Fibroblast of lung (primary cell): ENCODE results near the gene CHURC1. TPM values are rescaled to one million over a fixed set of nuclear protein-coding genes. Genes with fewer than 3 reads are reported as not detected.

Source experiments
- DNase-seq, 2 donors: peaks; one replicate each; pipeline versions ENCODE4 v3.0.0 to v3.0.0-alpha.2; 2010; ENCODE audit warnings: low read depth in 2 of 2
- H2AFZ ChIP-seq: 2 replicates; pipeline ENCODE4 v1.5.1; 2012; ENCODE audit warnings: low read length, control low read depth, inconsistent platforms
- H3K27ac ChIP-seq: 2 replicates; pipeline ENCODE4 v1.5.1; 2011; ENCODE audit warnings: low read length, control low read depth; ENCODE audit not compliant: insufficient read depth
- H3K27me3 ChIP-seq: 2 replicates; pipeline ENCODE4 v1.5.1; 2011; ENCODE audit warnings: mild to moderate bottlenecking, low read length; ENCODE audit not compliant: control insufficient read depth, insufficient read depth
- H3K36me3 ChIP-seq: 2 replicates; pipeline ENCODE4 v1.5.1; 2011; ENCODE audit warnings: low read length; ENCODE audit not compliant: control insufficient read depth, insufficient read depth
- H3K4me1 ChIP-seq: 2 replicates; pipeline ENCODE4 v1.5.1; 2011; ENCODE audit warnings: low read length; ENCODE audit not compliant: control insufficient read depth, insufficient read depth; ENCODE audit errors: extremely low read depth
- H3K4me2 ChIP-seq: 2 replicates; pipeline ENCODE4 v1.5.1; 2011; ENCODE audit warnings: low read length, control low read depth; ENCODE audit not compliant: insufficient read depth; ENCODE audit errors: extremely low read depth
- H3K4me3 ChIP-seq, 4 experiments: fragments of 200-600 bp in 1 of 4; sonication (generic) in 1 of 4; replicated peaks in 1 of 4; 2 replicates each; pipeline ENCODE4 v1.5.1; 2011 to 2016; ENCODE audit warnings: low read length in 4 of 4, low read depth in 3 of 4, mild to moderate bottlenecking in 3 of 4, control low read depth in 2 of 4, inconsistent platforms in 1 of 4, mixed read lengths in 1 of 4; ENCODE audit not compliant: insufficient read depth in 1 of 4; ENCODE audit errors: control extremely low read depth in 1 of 4
- H3K79me2 ChIP-seq: 2 replicates; pipeline ENCODE4 v1.5.1; 2012; ENCODE audit warnings: mild to moderate bottlenecking, low read length, inconsistent platforms; ENCODE audit not compliant: control insufficient read depth, insufficient read depth
- H3K9ac ChIP-seq: 2 replicates; pipeline ENCODE4 v1.5.1; 2011; ENCODE audit warnings: mild to moderate bottlenecking, low read length, control low read depth; ENCODE audit not compliant: insufficient read depth
- H3K9me3 ChIP-seq: 2 replicates; pipeline ENCODE4 v1.5.1; 2012; ENCODE audit warnings: low read depth, low read length; ENCODE audit not compliant: control insufficient read depth, insufficient read depth
- H4K20me1 ChIP-seq: 2 replicates; pipeline ENCODE4 v1.5.1; 2011; ENCODE audit warnings: low read length; ENCODE audit not compliant: control insufficient read depth, insufficient read depth; ENCODE audit errors: extremely low read depth
- CTCF ChIP-seq, 2 donors: IDR thresholded peaks in 1 of 2; conservative IDR thresholded peaks in 1 of 2; 1 replicate in 1 of 2; 2 replicates in 1 of 2; pipeline ENCODE4 v1.5.1; 2011 to 2012; ENCODE audit warnings: low read length in 2 of 2, control low read depth in 1 of 2, inconsistent platforms in 1 of 2, low read depth in 1 of 2, mild to moderate bottlenecking in 1 of 2
- EZH2 ChIP-seq: IDR thresholded peaks from 2 replicates; pipeline ENCODE4 v1.5.1; 2012; ENCODE audit warnings: low read length, control low read depth, mild to moderate bottlenecking; ENCODE audit errors: missing control alignments
- polyA plus RNA-seq, 2 donors: library from polyadenylated mRNA; depleted of rRNA in 1 of 2; stranded (reverse) in 1 of 2; unstranded in 1 of 2; fragments of >200 nt; gene quantifications; 2 replicates each; pipeline ENCODE4 v1.2.1, GENCODE V29; 2011 to 2012; ENCODE audit warnings: missing spikeins in 1 of 2
- total RNA-seq: library from RNA; depleted of rRNA; stranded (reverse); fragments of >200 nt; gene quantifications from 2 replicates; pipeline ENCODE4 v1.2.1, GENCODE V29; 2014

CHURC1 gene
- total and polyA plus RNA-seq, 2 donors (not counting 1 experiment from before 2014, with no cell fraction given), result 38.6 to 89.5 TPM

GRCh38 chr14:64951724-64952123 is 37.5 kb downstream of the CHURC1 start:
- Histone ChIP-seq H3K27ac (no peak overlapping the region), H3K9me3 (no peaks in the 10 kb centered on the region), H3K9ac (no peak overlapping the region), H3K4me3 (no peak overlapping the region), H3K4me1 (no peaks in the 10 kb centered on the region), H3K79me2 (no peaks in the 10 kb centered on the region), H3K36me3 (no peaks in the 10 kb centered on the region), H4K20me1 (peaks cover 1% of the 10 kb centered on the region), H3K27me3 (no peaks in the 10 kb centered on the region), H3K4me2 (no peak overlapping the region), H2AFZ (no peak overlapping the region)
- no peak for TF ChIP-seq CTCF (conservative IDR thresholded peaks at IDR 0.05 in 1 of 2, IDR thresholded peaks at IDR 0.05 in 1 of 2; ENCODE audit: low read depth in 1 of 2, low read length in 2 of 2)
- TF ChIP-seq EZH2, result no peak
- DNase-seq, result no peak

- H3K4me2 ChIP-seq, result no peak overlapping the region
- DNase-seq, result no peak
- H4K20me1 ChIP-seq, result peaks cover 1% of the 10 kb centered on the region
- no peak overlapping the region for H3K27ac ChIP-seq
- no peaks in the 10 kb centered on the region for H3K27me3 ChIP-seq
- TF ChIP-seq CTCF (conservative IDR thresholded peaks at IDR 0.05 in 1 of 2, IDR thresholded peaks at IDR 0.05 in 1 of 2; ENCODE audit: low read depth in 1 of 2, low read length in 2 of 2), result peak in 1 of 2 donors; percentile 2
- no peak for TF ChIP-seq EZH2
- no peaks in the 10 kb centered on the region for H3K4me1 ChIP-seq
- H3K9me3 ChIP-seq, result no peaks in the 10 kb centered on the region
- no peaks in the 10 kb centered on the region for H3K79me2 ChIP-seq
- H3K4me3 ChIP-seq, result no peak overlapping the region
- H2AFZ ChIP-seq, result no peak overlapping the region
- no peak overlapping the region for H3K9ac ChIP-seq
- no peaks in the 10 kb centered on the region for H3K36me3 ChIP-seq
These were observed 38.5 kb downstream of the CHURC1 start for GRCh38 chr14:64952598-64953309.

- no peak overlapping the region for H3K4me2 ChIP-seq
- TF ChIP-seq CTCF (conservative IDR thresholded peaks at IDR 0.05 in 1 of 2, IDR thresholded peaks at IDR 0.05 in 1 of 2; ENCODE audit: low read depth in 1 of 2, low read length in 2 of 2), result no peak
- TF ChIP-seq EZH2, result no peak
- H3K9me3 ChIP-seq, result no peaks in the 10 kb centered on the region
- no peak overlapping the region for H3K27ac ChIP-seq
- H3K4me3 ChIP-seq, result no peak overlapping the region
- H2AFZ ChIP-seq, result no peak overlapping the region
- no peaks in the 10 kb centered on the region for H3K36me3 ChIP-seq
- H3K4me1 ChIP-seq, result no peaks in the 10 kb centered on the region
- no peaks in the 10 kb centered on the region for H3K79me2 ChIP-seq
- DNase-seq, result no peak
- peaks cover 1% of the 10 kb centered on the region for H4K20me1 ChIP-seq
- no peaks in the 10 kb centered on the region for H3K27me3 ChIP-seq
- H3K9ac ChIP-seq, result no peak overlapping the region
These were observed 39.0 kb downstream of the CHURC1 start for GRCh38 chr14:64953310-64953654.
